Tibial nerve (tissue), 4 donors: Measurements from ENCODE around the gene RHAG. TPM values are rescaled to one million over a fixed set of nuclear protein-coding genes. Genes with fewer than 3 reads are reported as not detected.
"Not testable (repeated sequence)": the region's sequence is repeated elsewhere in the genome, so short reads cannot be mapped to it uniquely, and the experiment has no call there.

Experiments used
- DNase-seq, 2 donors: peaks; one replicate each; pipeline ENCODE4 v3.0.0-alpha.2; 2019; ENCODE audit warnings: low spot score in 2 of 2
- H3K27ac ChIP-seq, 4 donors: fragments of 200-600 bp; sonication (generic) in 3 of 4; one replicate each; pipeline ENCODE4 v1.5.1; 2017 to 2019; ENCODE audit warnings: mild to moderate bottlenecking in 1 of 4
- H3K27me3 ChIP-seq, 2 donors: fragments of 200-600 bp; sonication (generic) in 1 of 2; one replicate each; pipeline versions ENCODE4 v1.5.1 to v1.6.0; 2017 to 2019
- H3K36me3 ChIP-seq, 3 donors: fragments of 200-600 bp; sonication (generic); one replicate each; pipeline ENCODE4 v1.5.1; 2018 to 2019
- H3K4me1 ChIP-seq, 4 donors: fragments of 200-600 bp; sonication (generic) in 3 of 4; one replicate each; pipeline ENCODE4 v1.5.1; 2017 to 2019
- H3K4me3 ChIP-seq, 4 donors: fragments of 200-600 bp; sonication (generic) in 3 of 4; one replicate each; pipeline ENCODE4 v1.5.1; 2017 to 2019; ENCODE audit warnings: mild to moderate bottlenecking in 1 of 4, moderate library complexity in 1 of 4
- H3K9me3 ChIP-seq, 4 donors: fragments of 200-600 bp; sonication (generic) in 3 of 4; one replicate each; pipeline ENCODE4 v1.5.1; 2017 to 2019
- EP300 ChIP-seq, 2 donors: sonication (generic); formaldehyde crosslinking; IDR thresholded peaks; one replicate each; pipeline ENCODE4 v1.6.1; 2017; ENCODE audit warnings: antibody characterized with exemption in 2 of 2, mild to moderate bottlenecking in 1 of 2
- POLR2A ChIP-seq, 2 donors: fragments of 450-650 bp; IDR thresholded peaks; one replicate each; pipeline ENCODE4 v1.6.1; 2017; ENCODE audit warnings: antibody characterized with exemption in 2 of 2, mild to moderate bottlenecking in 2 of 2, moderate library complexity in 2 of 2
- WGBS, 2 donors: methylation state at CpG; one replicate each; pipeline ENCODE4 v1.1.5; 2018; 5-methylcytosine and 5-hydroxymethylcytosine counted together
- total RNA-seq, 4 donors: library from RNA; depleted of rRNA; stranded (reverse); fragments of >200 nt; gene quantifications; one replicate each; pipeline ENCODE4 v1.1.0, GENCODE V29; 2016
- TF ChIP-seq, protein P1 (sequence below), 5 experiments: fragments of 200-600 bp in 3 of 5; fragments of 450-650 bp in 2 of 5; sonication (generic) in 3 of 5; IDR thresholded peaks; one replicate each; pipeline ENCODE4 v1.5.1; 2016 to 2019; ENCODE audit warnings: antibody characterized with exemption in 5 of 5, mild to moderate bottlenecking in 3 of 5, moderate library complexity in 2 of 5

RHAG gene
- total RNA-seq, 4 donors from 2014 or later, result 0.59 to 2.7 (median 2.1) TPM

DNA sequence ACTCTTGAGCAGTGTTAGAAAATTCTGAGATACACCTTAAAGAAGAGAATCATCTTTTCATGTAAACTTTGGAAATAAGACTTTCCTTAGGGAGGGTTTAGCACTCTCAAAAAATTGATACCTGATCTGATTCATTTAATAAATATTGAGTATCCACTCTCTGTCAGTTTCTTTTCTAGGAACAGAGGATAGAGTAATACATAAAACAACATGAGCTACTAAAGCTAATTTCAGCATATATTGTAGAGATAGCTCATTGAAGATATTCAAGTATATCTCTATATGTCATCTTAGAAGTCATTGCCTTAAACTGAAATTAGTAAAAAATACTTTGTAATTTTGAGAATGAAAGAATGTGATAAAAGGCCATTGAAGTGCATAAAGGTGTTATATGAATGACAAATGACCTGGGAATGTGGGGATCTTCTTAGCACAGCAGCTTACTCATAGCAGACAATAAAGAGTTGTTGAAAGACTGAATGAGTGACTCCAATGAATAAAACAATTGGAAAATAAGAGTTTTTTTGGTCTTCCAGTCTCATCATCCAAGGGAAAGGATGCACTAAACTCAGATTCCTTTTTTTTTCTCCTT is 29.2 kb downstream of the RHAG start:
- no peak overlapping the region for H3K27ac ChIP-seq
- TF ChIP-seq, protein P1, sequence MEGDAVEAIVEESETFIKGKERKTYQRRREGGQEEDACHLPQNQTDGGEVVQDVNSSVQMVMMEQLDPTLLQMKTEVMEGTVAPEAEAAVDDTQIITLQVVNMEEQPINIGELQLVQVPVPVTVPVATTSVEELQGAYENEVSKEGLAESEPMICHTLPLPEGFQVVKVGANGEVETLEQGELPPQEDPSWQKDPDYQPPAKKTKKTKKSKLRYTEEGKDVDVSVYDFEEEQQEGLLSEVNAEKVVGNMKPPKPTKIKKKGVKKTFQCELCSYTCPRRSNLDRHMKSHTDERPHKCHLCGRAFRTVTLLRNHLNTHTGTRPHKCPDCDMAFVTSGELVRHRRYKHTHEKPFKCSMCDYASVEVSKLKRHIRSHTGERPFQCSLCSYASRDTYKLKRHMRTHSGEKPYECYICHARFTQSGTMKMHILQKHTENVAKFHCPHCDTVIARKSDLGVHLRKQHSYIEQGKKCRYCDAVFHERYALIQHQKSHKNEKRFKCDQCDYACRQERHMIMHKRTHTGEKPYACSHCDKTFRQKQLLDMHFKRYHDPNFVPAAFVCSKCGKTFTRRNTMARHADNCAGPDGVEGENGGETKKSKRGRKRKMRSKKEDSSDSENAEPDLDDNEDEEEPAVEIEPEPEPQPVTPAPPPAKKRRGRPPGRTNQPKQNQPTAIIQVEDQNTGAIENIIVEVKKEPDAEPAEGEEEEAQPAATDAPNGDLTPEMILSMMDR (IDR thresholded peaks at IDR 0.05), result no peak
- TF ChIP-seq EP300 (IDR thresholded peaks at IDR 0.05) (no peak), POLR2A (IDR thresholded peaks at IDR 0.05) (no peak)
- no peaks in the 10 kb centered on the region for H3K9me3 ChIP-seq
- no peaks in the 10 kb centered on the region for H3K36me3 ChIP-seq
- DNase-seq, result no peak
- no peaks in the 10 kb centered on the region for H3K4me1 ChIP-seq
- H3K4me3 ChIP-seq, result no peak overlapping the region
- no peaks in the 10 kb centered on the region for H3K27me3 ChIP-seq

DNA sequence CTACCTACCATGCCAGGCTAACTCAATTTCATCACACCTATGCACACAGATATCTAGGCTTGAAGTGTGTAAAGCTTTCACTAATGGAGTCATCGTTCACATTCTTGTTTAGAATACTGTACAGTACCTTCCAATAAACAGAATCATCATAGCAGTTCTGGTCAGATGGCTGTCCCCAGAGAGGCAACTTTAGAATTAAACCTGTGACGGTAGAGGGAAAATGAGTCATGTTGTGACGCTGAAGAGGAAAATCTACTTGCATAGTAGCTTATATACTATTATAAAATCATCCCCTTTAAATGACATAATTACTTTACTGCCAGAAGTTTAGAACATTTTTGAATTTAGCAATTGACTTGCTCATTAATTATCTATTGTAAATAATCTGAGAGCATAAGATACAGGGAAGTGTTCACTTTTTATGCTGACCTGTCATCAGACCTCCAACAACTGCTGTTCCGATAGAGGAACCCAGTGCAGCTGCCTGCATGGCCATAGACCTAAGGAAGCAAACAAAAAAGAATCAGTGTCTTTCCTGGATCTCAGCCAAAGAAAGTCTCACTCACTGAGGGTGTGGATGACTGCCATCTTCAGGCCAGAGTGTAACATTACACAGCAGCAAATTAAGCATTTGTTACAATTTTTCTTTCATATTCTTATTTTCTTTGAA is 29.8 kb downstream of the RHAG start:
- H3K9me3 ChIP-seq, result no peaks in the 10 kb centered on the region
- no peak for DNase-seq
- no peak overlapping the region for H3K27ac ChIP-seq
- H3K27me3 ChIP-seq, result no peaks in the 10 kb centered on the region
- 37 to 41% methylated on average over 4 of the region's 4 CpGs for WGBS, 2 donors
- H3K4me1 ChIP-seq, result no peaks in the 10 kb centered on the region
- no peak overlapping the region for H3K4me3 ChIP-seq
- no peaks in the 10 kb centered on the region for H3K36me3 ChIP-seq
- TF ChIP-seq EP300 (IDR thresholded peaks at IDR 0.05) (peak in 1 of 2 donors; percentile 39), POLR2A (IDR thresholded peaks at IDR 0.05) (no peak)
- TF ChIP-seq, protein P1 (IDR thresholded peaks at IDR 0.05), result peak; percentile 64 to 88 (median 73)

DNA sequence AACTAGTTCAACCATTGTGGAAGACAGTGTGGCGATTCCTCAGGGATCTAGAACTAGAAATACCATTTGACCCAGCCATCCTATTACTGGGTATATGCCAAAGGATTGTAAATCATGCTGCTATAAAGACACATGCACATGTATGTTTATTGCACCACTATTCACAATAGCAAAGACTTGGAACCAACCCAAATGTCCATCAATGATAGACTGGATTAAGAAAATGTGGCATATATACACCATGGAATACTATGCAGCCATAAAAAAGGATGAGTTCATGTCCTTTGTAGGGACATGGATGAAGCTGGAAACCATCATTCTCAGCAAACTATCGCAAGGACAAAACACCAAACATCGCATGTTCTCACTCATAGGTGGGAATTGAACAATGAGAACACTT is 32.6 kb downstream of the RHAG start:
- not testable (repeated sequence) for H3K4me1 ChIP-seq, H3K36me3 ChIP-seq, H3K9me3 ChIP-seq, H3K4me3 ChIP-seq, H3K27me3 ChIP-seq, H3K27ac ChIP-seq, DNase-seq
- WGBS, 2 donors, result 87 to 97% methylated on average over 3 of the region's 3 CpGs

DNA sequence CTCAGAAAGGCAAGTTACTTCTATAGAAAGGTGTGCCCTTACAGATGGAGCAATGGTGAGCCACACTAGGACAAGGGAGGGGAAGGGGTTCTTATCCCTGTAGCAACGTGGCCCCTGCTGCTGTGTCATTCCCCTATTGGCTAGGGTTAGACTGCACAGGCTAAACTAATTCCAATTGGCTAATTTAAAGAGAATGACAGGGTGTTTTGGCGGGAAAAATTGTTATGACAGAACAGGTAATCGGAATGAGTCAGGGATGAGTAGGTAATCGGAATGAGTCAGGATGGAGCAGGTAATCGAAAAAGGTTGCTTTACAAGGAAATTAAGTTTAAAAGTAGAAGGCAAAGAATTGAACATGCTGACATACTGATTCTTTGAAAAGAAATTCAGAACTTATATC is 49.4 kb downstream of the RHAG start:
- not testable (repeated sequence) for H3K36me3 ChIP-seq, H3K4me3 ChIP-seq, H3K27me3 ChIP-seq, H3K9me3 ChIP-seq, H3K4me1 ChIP-seq, H3K27ac ChIP-seq, DNase-seq
- 84 to 88% methylated on average over 5 of the region's 5 CpGs for WGBS, 2 donors

DNA sequence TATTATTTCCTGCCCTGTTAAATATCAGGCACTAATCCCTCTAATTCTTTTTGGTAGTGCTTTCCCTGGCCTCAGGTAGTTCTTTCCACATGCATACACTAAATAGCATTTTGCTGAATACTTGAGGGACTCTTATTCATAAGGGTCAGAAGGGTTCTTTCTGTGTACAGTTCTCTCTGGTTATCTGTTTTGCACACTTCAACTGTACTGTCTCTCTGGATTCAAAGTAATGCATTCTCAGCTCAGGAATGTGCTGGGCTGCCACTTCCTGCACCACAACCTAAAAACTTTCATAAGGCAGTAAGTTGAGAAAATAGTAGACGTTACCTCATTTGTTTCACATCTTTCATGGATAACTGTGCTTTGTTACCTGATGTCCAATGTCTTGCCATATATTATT is 54.1 kb downstream of the RHAG start:
- H3K4me3 ChIP-seq, result no peak overlapping the region
- H3K9me3 ChIP-seq, result no peaks in the 10 kb centered on the region
- H3K27me3 ChIP-seq, result no peaks in the 10 kb centered on the region
- H3K36me3 ChIP-seq, result no peaks in the 10 kb centered on the region
- no peak overlapping the region for H3K27ac ChIP-seq
- TF ChIP-seq POLR2A (IDR thresholded peaks at IDR 0.05), result no peak
- no peak for TF ChIP-seq EP300 (IDR thresholded peaks at IDR 0.05)
- TF ChIP-seq, protein P1 (IDR thresholded peaks at IDR 0.05), result no peak
- no peak for DNase-seq
- 71 to 81% methylated on average over 1 of the region's 1 CpG for WGBS, 2 donors
- no peaks in the 10 kb centered on the region for H3K4me1 ChIP-seq

DNA sequence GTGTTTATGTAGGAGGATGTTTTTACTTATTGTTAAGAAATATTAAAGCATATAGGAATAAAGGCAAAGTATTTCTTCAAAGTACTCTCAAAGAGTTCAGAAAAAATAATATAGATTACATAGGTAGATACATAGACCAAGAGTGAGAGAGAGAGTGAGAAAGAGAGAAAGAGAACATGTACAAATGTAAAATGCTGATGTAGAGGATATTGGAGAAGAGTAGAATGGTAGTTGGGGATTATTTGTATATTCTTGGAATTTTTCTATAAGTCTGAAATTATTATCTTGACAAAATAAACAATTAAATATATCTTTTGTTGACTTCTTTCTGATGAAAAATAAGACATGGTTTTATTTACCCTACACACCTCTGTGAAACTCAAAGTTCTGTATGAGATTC is 57.0 kb downstream of the RHAG start:
- no peak overlapping the region for H3K4me3 ChIP-seq

More for the DNA sequence above, 57.0 kb downstream of the RHAG start:
- TF ChIP-seq POLR2A (IDR thresholded peaks at IDR 0.05), result no peak
- TF ChIP-seq, protein P1 (IDR thresholded peaks at IDR 0.05), result no peak
- TF ChIP-seq EP300 (IDR thresholded peaks at IDR 0.05), result no peak
- H3K27me3 ChIP-seq, result no peaks in the 10 kb centered on the region
- no peaks in the 10 kb centered on the region for H3K4me1 ChIP-seq
- no peaks in the 10 kb centered on the region for H3K36me3 ChIP-seq
- no peaks in the 10 kb centered on the region for H3K9me3 ChIP-seq
- H3K27ac ChIP-seq, result no peak overlapping the region
- DNase-seq, result no peak
